Ascending aorta (tissue), 2 donors: ENCODE results near the gene LARP4B. TPM values are rescaled to one million over a fixed set of nuclear protein-coding genes. Genes with fewer than 3 reads are reported as not detected.

Experiments used
- DNase-seq, 2 donors: peaks; one replicate each; pipeline ENCODE4 v3.0.0-alpha.2; 2019; ENCODE audit warnings: low spot score in 2 of 2
- H3K27ac ChIP-seq, 2 donors: fragments of 200-600 bp; sonication (generic); one replicate each; pipeline ENCODE4 v1.5.1; 2016 to 2017; ENCODE audit warnings: mild to moderate bottlenecking in 1 of 2
- H3K27me3 ChIP-seq: fragments of 200-600 bp; sonication (generic); one replicate; pipeline ENCODE4 v1.5.1; 2017
- H3K36me3 ChIP-seq, 2 donors: fragments of 200-600 bp; sonication (generic); one replicate each; pipeline ENCODE4 v1.5.1; 2016
- H3K4me1 ChIP-seq, 2 donors: fragments of 200-600 bp; sonication (generic); one replicate each; pipeline ENCODE4 v1.5.1; 2016 to 2017; ENCODE audit warnings: mild to moderate bottlenecking in 1 of 2
- H3K4me3 ChIP-seq, 2 donors: fragments of 200-600 bp; sonication (generic); one replicate each; pipeline ENCODE4 v1.5.1; 2016 to 2017; ENCODE audit warnings: mild to moderate bottlenecking in 1 of 2
- H3K9me3 ChIP-seq, 2 donors: fragments of 200-600 bp; sonication (generic); one replicate each; pipeline ENCODE4 v1.5.1; 2016
- CTCF ChIP-seq, 3 experiments: fragments of 200-600 bp in 2 of 3; fragments of 450-650 bp in 1 of 3; sonication (generic) in 2 of 3; IDR thresholded peaks; one replicate each; pipeline ENCODE4 v1.5.1; 2016 to 2019; ENCODE audit warnings: antibody characterized with exemption in 3 of 3, mild to moderate bottlenecking in 1 of 3, moderate library complexity in 1 of 3
- intact Hi-C: fragments of 100-400 bp; cut with DNase I; formaldehyde crosslinking; loops from one replicate; pipeline ENCODE4 v1.15.1; 2023
- total RNA-seq: library from RNA; depleted of rRNA; stranded (reverse); fragments of >200 nt; gene quantifications from one replicate; pipeline ENCODE4 v1.1.0, GENCODE V29; 2016

Gene LARP4B
- total RNA-seq, 1 donor from 2014 or later = 31.6 TPM

- no peak overlapping the region for H3K27ac ChIP-seq
- TF ChIP-seq CTCF (IDR thresholded peaks at IDR 0.05) = no peak
Measured at GRCh38 chr10:844552-844951, 87.0 kb downstream of the LARP4B start.

GRCh38 chr10:843703-844102 lies 87.8 kb downstream of the LARP4B start:
- Histone ChIP-seq H3K36me3 (peaks cover 25 to 49% of the 10 kb centered on the region in 2 donors), H3K27me3 (no peaks in the 10 kb centered on the region), H3K27ac (no peak overlapping the region), H3K9me3 (no peaks in the 10 kb centered on the region), H3K4me3 (no peak overlapping the region), H3K4me1 (peaks cover 0 to 4% of the 10 kb centered on the region in 2 donors)
- no peak for TF ChIP-seq CTCF (IDR thresholded peaks at IDR 0.05)
- DNase-seq = no peak
- intact Hi-C loops = no loop called here

More at GRCh38 chr10:844552-844951, 87.0 kb downstream of the LARP4B start:
- Histone ChIP-seq H3K4me3 (no peak overlapping the region), H3K36me3 (peaks cover 25 to 44% of the 10 kb centered on the region in 2 donors), H3K27me3 (no peaks in the 10 kb centered on the region), H3K4me1 (peaks cover 0 to 4% of the 10 kb centered on the region in 2 donors), H3K9me3 (no peaks in the 10 kb centered on the region)
- intact Hi-C loops = no loop called here
- no peak for DNase-seq

GRCh38 chr10:842795-843194 lies 88.7 kb downstream of the LARP4B start:
- H3K36me3 ChIP-seq = peaks cover 25 to 49% of the 10 kb centered on the region in 2 donors
- no peak for TF ChIP-seq CTCF (IDR thresholded peaks at IDR 0.05)
- H3K27ac ChIP-seq = no peak overlapping the region
- H3K27me3 ChIP-seq = no peaks in the 10 kb centered on the region
- intact Hi-C loops = no loop called here
- H3K9me3 ChIP-seq = no peaks in the 10 kb centered on the region
- peaks cover 0 to 2% of the 10 kb centered on the region in 2 donors for H3K4me1 ChIP-seq
- no peak overlapping the region for H3K4me3 ChIP-seq
- no peak for DNase-seq

GRCh38 chr10:841535-841934 lies 90.0 kb downstream of the LARP4B start:
- no peak for TF ChIP-seq CTCF (IDR thresholded peaks at IDR 0.05)
- H3K9me3 ChIP-seq = no peaks in the 10 kb centered on the region
- H3K27ac ChIP-seq = no peak overlapping the region
- peaks cover 25 to 52% of the 10 kb centered on the region in 2 donors for H3K36me3 ChIP-seq
- no peak for DNase-seq
- no peaks in the 10 kb centered on the region for H3K27me3 ChIP-seq
- H3K4me3 ChIP-seq = no peak overlapping the region
- no peaks in the 10 kb centered on the region for H3K4me1 ChIP-seq
- intact Hi-C loops = no loop called here

GRCh38 chr10:839550-840205 lies 91.8 kb downstream of the LARP4B start:
- intact Hi-C loops = no loop called here
- H3K36me3 ChIP-seq = peaks cover 31 to 68% of the 10 kb centered on the region in 2 donors
- no peak overlapping the region for H3K27ac ChIP-seq
- no peak for TF ChIP-seq CTCF (IDR thresholded peaks at IDR 0.05)
- no peak overlapping the region for H3K4me3 ChIP-seq
- H3K4me1 ChIP-seq = no peaks in the 10 kb centered on the region
- H3K9me3 ChIP-seq = no peaks in the 10 kb centered on the region
- H3K27me3 ChIP-seq = no peaks in the 10 kb centered on the region
- no peak for DNase-seq
